Tibial artery (tissue), 4 donors: Measurements from ENCODE around the gene EIPR1.

ENCODE experiments used
- DNase-seq, 2 donors: peaks; one replicate each; pipeline ENCODE4 v3.0.0-alpha.2; 2019
- H3K27ac ChIP-seq, 2 donors: fragments of 200-600 bp; sonication (generic) in 1 of 2; 1 replicate in 1 of 2; 2 replicates in 1 of 2; pipeline ENCODE4 v1.5.1; 2018 to 2019; ENCODE audit warnings: mild to moderate bottlenecking in 1 of 2
- H3K27me3 ChIP-seq, 2 donors: fragments of 200-600 bp; sonication (generic) in 1 of 2; one replicate each; pipeline versions ENCODE4 v1.5.1 to v1.6.0; 2016 to 2019
- H3K36me3 ChIP-seq, 3 donors: fragments of 200-600 bp; sonication (generic) in 2 of 3; one replicate each; pipeline ENCODE4 v1.5.1; 2016 to 2019; ENCODE audit warnings: mild to moderate bottlenecking in 2 of 3
- H3K4me1 ChIP-seq, 4 donors: fragments of 200-600 bp; sonication (generic) in 2 of 4; 1 replicate in 3 of 4; 2 replicates in 1 of 4; pipeline ENCODE4 v1.5.1; 2016 to 2019
- H3K4me3 ChIP-seq, 2 donors: fragments of 200-600 bp; sonication (generic) in 1 of 2; 1 replicate in 1 of 2; 2 replicates in 1 of 2; pipeline ENCODE4 v1.5.1; 2018 to 2019; ENCODE audit warnings: mild to moderate bottlenecking in 2 of 2
- H3K9me3 ChIP-seq, 3 donors: fragments of 200-600 bp; sonication (generic) in 1 of 3; one replicate each; pipeline ENCODE4 v1.5.1; 2016 to 2019
- intact Hi-C: fragments of 100-400 bp; cut with DNase I; formaldehyde crosslinking; loops from one replicate; pipeline ENCODE4 v1.15.0; 2023; ENCODE audit warnings: low total_unique reads
- TF ChIP-seq, protein P1 (sequence below), 2 experiments: fragments of 200-600 bp in 1 of 2; fragments of 450-650 bp in 1 of 2; IDR thresholded peaks; one replicate each; pipeline ENCODE4 v1.5.1; 2017 to 2019; ENCODE audit warnings: antibody characterized with exemption in 2 of 2, mild to moderate bottlenecking in 1 of 2, moderate library complexity in 1 of 2

Gene EIPR1

DNA sequence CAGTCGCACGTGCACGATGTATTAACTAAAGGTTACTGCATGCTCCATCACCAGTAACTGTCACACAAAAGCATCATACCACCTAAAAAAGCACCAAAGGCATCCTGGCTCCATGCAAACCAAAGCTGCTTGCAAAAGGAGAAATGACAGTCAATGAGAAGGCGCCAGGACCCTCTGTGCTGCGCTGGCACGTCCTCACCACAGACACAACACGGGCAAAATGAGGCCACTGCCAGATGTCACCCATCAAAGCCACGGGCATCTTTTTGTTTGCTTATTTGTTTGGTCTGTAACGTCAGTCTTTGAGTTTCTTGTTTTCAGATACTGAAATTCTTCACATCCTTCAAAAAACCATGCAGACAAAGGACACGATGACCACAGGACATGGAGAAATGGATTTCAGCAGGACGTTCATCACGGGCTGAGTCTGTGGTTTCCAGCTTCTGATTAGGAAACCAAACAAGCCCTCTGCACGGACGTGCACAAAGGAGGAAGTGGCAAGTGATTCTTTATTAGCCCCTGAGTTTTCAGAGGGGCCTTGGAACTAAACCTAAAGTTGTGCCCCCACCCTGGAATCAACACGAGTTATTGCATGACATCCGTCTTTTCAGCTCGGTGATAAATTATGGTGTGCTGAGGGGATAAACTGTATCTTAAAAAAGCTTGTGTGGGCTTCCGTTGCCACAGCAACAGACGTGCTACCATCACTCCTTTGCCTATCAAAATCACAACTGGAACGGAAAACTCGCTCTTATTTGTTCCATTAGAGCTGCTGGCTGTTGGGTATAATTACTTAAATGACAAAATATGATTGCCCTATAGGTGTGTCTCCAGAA lies 181.8 kb downstream of the EIPR1 start:
- no peaks in the 10 kb centered on the region for H3K4me1 ChIP-seq
- H3K36me3 ChIP-seq: peaks cover 5 to 56% (median 27%) of the 10 kb centered on the region in 3 donors
- intact Hi-C loops: no loop called here
- H3K27ac ChIP-seq: no peak overlapping the region
- TF ChIP-seq, protein P1, sequence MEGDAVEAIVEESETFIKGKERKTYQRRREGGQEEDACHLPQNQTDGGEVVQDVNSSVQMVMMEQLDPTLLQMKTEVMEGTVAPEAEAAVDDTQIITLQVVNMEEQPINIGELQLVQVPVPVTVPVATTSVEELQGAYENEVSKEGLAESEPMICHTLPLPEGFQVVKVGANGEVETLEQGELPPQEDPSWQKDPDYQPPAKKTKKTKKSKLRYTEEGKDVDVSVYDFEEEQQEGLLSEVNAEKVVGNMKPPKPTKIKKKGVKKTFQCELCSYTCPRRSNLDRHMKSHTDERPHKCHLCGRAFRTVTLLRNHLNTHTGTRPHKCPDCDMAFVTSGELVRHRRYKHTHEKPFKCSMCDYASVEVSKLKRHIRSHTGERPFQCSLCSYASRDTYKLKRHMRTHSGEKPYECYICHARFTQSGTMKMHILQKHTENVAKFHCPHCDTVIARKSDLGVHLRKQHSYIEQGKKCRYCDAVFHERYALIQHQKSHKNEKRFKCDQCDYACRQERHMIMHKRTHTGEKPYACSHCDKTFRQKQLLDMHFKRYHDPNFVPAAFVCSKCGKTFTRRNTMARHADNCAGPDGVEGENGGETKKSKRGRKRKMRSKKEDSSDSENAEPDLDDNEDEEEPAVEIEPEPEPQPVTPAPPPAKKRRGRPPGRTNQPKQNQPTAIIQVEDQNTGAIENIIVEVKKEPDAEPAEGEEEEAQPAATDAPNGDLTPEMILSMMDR (IDR thresholded peaks at IDR 0.05): no peak
- no peak for DNase-seq
- H3K9me3 ChIP-seq: no peaks in the 10 kb centered on the region
- no peak overlapping the region for H3K4me3 ChIP-seq
- no peaks in the 10 kb centered on the region for H3K27me3 ChIP-seq

DNA sequence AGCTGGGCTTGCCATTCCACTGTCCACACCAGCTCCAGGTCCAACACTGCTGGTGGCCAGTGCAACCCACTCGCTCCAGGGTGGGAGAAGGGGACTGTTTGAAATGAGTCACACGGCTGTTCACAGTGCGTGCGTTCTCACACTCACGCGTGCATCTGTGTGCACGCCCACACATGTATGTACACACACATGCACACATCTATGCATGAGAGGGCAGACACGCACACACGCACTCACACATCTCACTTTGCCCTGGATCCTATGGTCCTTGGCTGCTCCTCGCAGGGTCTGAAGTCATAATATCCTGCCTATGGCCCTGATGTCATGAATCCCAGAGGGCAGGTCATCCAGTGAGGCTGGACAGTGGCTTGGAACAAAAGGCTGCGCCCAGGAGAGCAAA lies 182.8 kb downstream of the EIPR1 start:
- Histone ChIP-seq H3K4me3 (no peak overlapping the region), H3K9me3 (no peaks in the 10 kb centered on the region), H3K4me1 (no peaks in the 10 kb centered on the region), H3K27ac (no peak overlapping the region), H3K27me3 (no peaks in the 10 kb centered on the region), H3K36me3 (peaks cover 5 to 66% (median 35%) of the 10 kb centered on the region in 3 donors)
- TF ChIP-seq, protein P1 (IDR thresholded peaks at IDR 0.05): no peak
- DNase-seq: no peak
- intact Hi-C loops: no loop called here

DNA sequence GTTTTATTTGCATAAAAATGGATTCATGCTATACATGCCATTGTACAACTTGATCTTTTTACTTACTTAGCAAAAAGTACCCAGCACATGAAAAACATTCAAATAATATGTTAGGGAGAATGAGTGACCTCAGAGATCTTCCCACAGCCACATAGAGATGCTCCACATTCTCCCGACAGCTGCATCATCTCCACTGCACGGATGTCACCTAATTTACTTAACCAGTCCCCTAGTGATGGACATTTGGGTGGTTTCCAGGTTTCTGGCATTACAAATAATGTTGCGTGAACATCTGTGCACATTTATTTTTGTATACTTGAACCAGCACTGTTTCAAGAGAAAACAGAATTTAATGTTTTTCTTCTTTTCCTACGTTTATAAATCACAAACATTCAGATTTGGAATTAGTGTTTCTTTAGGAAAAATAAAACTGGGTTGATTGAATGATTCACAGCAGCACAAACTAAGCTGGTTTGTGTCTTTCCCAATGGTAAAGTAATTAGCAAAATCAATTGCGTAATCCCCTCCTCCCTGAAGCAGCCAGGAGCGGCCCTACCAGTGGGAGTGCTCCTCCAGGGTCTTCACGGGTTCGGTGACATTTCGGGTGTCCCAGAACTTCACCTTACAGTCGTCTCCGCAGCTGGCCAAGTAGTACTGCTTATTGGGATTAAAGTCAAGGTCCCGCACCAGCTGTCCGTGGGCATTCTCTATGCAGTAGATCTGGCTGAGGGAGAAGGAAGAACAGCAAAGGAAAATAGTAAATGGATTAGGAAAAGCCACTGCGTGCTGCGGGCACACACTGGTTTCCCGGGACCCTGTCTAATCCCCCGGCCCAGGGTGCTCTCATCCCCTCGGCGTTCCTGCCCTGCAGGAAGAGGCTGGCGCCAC lies 183.9 kb downstream of the EIPR1 start:
- intact Hi-C loops: no loop called here
- Histone ChIP-seq H3K27me3 (no peaks in the 10 kb centered on the region), H3K36me3 (peaks cover 5 to 77% (median 44%) of the 10 kb centered on the region in 3 donors), H3K27ac (no peak overlapping the region), H3K4me1 (no peaks in the 10 kb centered on the region), H3K9me3 (no peaks in the 10 kb centered on the region), H3K4me3 (no peak overlapping the region)
- no peak for DNase-seq
- TF ChIP-seq, protein P1 (IDR thresholded peaks at IDR 0.05): no peak

GRCh38 chr2:3192920-3193319 lies 184.7 kb downstream of the EIPR1 start:
- TF ChIP-seq, protein P1 (IDR thresholded peaks at IDR 0.05): no peak
- Histone ChIP-seq H3K9me3 (no peaks in the 10 kb centered on the region), H3K4me1 (no peaks in the 10 kb centered on the region), H3K27me3 (no peaks in the 10 kb centered on the region), H3K36me3 (peaks cover 5 to 79% (median 49%) of the 10 kb centered on the region in 3 donors), H3K4me3 (no peak overlapping the region), H3K27ac (no peak overlapping the region)
- intact Hi-C loops: no loop called here
- no peak for DNase-seq

GRCh38 chr2:3192281-3192818 lies 185.3 kb downstream of the EIPR1 start:
- H3K27me3 ChIP-seq: no peaks in the 10 kb centered on the region
- H3K4me3 ChIP-seq: no peak overlapping the region
- intact Hi-C loops: no loop called here
- H3K9me3 ChIP-seq: no peaks in the 10 kb centered on the region
- TF ChIP-seq, protein P1 (IDR thresholded peaks at IDR 0.05): no peak
- DNase-seq: no peak
- H3K27ac ChIP-seq: no peak overlapping the region
- peaks cover 5 to 79% (median 49%) of the 10 kb centered on the region in 3 donors for H3K36me3 ChIP-seq
- H3K4me1 ChIP-seq: no peaks in the 10 kb centered on the region
